SU-DHL-6 (cell line): Measurements from ENCODE around the gene NDST4.

Experiments
- CTCF ChIP-seq: fragments of 200-600 bp; sonication (generic); IDR thresholded peaks from one replicate; pipeline ENCODE4 v1.5.1; 2017; ENCODE audit warnings: antibody characterized with exemption, mild to moderate bottlenecking, low read length, moderate library complexity; ENCODE audit not compliant: insufficient read depth, poor library complexity, severe bottlenecking
- EZH2phosphoT487 ChIP-seq: fragments of 200-600 bp; sonication (generic), shearing (Covaris generic); conservative IDR thresholded peaks from 2 replicates; pipeline ENCODE4 v1.6.1; 2018; ENCODE audit warnings: mild to moderate bottlenecking, antibody characterized with exemption, low read length, moderate library complexity, mixed read lengths

GRCh38 chr4:114807759-114808404, 305.5 kb downstream of the NDST4 start:
- TF ChIP-seq CTCF (peak; percentile 65), EZH2phosphoT487 (no peak)
